ENCODE results near the gene TNNC1. TPM values are rescaled to one million over a fixed set of nuclear protein-coding genes. Genes with fewer than 3 reads are reported as not detected.

TNNC1 gene
- total RNA-seq, 1 experiment from 2014 or later, result 5.6 TPM

DNA sequence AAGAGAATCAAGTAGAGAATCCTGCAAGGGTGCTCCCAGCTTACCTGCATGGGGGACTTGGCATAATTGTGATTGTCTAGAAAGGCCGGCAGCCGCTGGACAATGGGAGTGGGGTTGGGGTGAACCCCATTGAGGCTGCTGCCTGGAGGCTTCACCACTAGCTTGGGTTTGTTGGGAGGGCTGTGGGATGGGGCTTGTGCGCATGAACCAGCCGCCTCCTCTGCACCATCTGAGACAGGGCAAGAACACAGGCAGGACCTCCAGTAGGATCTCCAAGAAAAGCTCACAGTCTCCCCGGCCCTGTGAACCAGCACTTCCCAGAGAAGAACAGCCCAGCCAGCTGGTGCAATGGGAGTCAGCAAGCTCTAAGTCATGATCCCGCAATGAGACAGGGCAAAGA lies 48.8 kb downstream of the TNNC1 start:
- no peak for TF ChIP-seq JUN (CRISPR knock-in tag; IDR thresholded peaks at IDR 0.05)
- TF ChIP-seq IRF1 (CRISPR knock-in tag; IDR thresholded peaks at IDR 0.05), result no peak
- no peak for TF ChIP-seq PRRX2 (CRISPR knock-in tag; IDR thresholded peaks at IDR 0.05)
- TF ChIP-seq RORB (CRISPR knock-in tag; IDR thresholded peaks at IDR 0.05), result no peak
- TF ChIP-seq RELA (CRISPR knock-in tag; IDR thresholded peaks at IDR 0.05; ENCODE audit: borderline replicate concordance), result no peak
- ChIA-PET POLR2A (interaction anchor here (0.6 kb wide), 2 partner anchors 10 to 49 kb away, joined by 3 to 9 read pairs; partner anchors contain the start of gene TNNC1), CTCF (interaction anchor here (0.6 to 1.7 kb wide), 4 partner anchors 17 to 808 kb away, joined by 3 to 5 read pairs (median 4); no protein-coding TSS in a partner anchor)
- H3K27me3 Mint-ChIP-seq (ENCODE audit: low read depth), result no peaks in the 10 kb centered on the region
- H3K4me1 Mint-ChIP-seq, result 0 out of 2 replicates have a peak, but pooled peaks cover 3% of the 10 kb centered on the region
- H3K27ac Mint-ChIP-seq, result no peak overlapping the region
- H3K36me3 Mint-ChIP-seq, result peaks cover 50% of the 10 kb centered on the region
- no peak for ATAC-seq
- no peak for DNase-seq (ENCODE audit: low spot score)
- H3K9me3 Mint-ChIP-seq, result no peaks in the 10 kb centered on the region
- no peak overlapping the region for H3K4me3 Mint-ChIP-seq

DNA sequence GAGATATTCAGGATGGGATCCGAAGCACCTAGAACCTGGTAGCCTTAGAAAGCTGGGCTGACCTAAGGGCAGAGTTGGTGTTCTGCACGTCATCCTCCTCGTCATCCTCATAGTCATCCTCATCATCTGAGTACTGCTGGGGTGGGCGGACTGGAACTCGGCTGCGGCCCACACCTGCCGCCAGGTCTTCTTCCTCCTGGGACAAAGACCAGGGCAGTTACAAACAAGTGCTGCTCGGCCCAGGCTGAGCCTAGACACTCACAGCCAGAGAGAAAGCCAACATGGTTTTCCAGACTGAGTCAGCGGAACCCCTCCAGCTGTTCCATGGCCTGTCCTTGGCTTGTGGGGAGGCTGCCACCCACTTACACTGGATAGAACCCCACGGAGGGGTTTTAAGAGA lies 49.5 kb downstream of the TNNC1 start:
- POLR2A ChIA-PET, result interaction anchor here (0.6 kb wide), 1 partner anchor 50 kb away, joined by 9 read pairs; the partner anchor contains the start of gene TNNC1
- Mint-ChIP-seq H3K27me3 (ENCODE audit: low read depth) (no peaks in the 10 kb centered on the region), H3K4me3 (no peak overlapping the region), H3K9me3 (no peaks in the 10 kb centered on the region), H3K4me1 (0 out of 2 replicates have a peak, but pooled peaks cover 3% of the 10 kb centered on the region), H3K27ac (no peak overlapping the region), H3K36me3 (peaks cover 50% of the 10 kb centered on the region)
- DNase-seq (ENCODE audit: low spot score) (no peak), ATAC-seq (no peak)
- TF ChIP-seq E2F1 (CRISPR knock-in tag; IDR thresholded peaks at IDR 0.05) (no peak), ZNF317 (CRISPR knock-in tag; IDR thresholded peaks at IDR 0.05; ENCODE audit: borderline replicate concordance, low read depth) (no peak), ZNF121 (CRISPR knock-in tag; IDR thresholded peaks at IDR 0.05) (no peak), ZNF416 (CRISPR knock-in tag; IDR thresholded peaks at IDR 0.05) (no peak), RORB (CRISPR knock-in tag; IDR thresholded peaks at IDR 0.05) (no peak), FOXJ3 (CRISPR knock-in tag; IDR thresholded peaks at IDR 0.05; ENCODE audit: borderline replicate concordance) (no peak), SMAD4 (CRISPR knock-in tag; IDR thresholded peaks at IDR 0.05) (no peak), CTCF (IDR thresholded peaks at IDR 0.05) (no peak), ZSCAN18 (CRISPR knock-in tag; IDR thresholded peaks at IDR 0.05) (no peak), MAX (CRISPR knock-in tag; IDR thresholded peaks at IDR 0.05) (no peak), GRHL2 (CRISPR knock-in tag; IDR thresholded peaks at IDR 0.05; ENCODE audit: insufficient replicate concordance, severe bottlenecking) (no peak), PRRX2 (CRISPR knock-in tag; IDR thresholded peaks at IDR 0.05) (no peak), GABPB1 (CRISPR knock-in tag; IDR thresholded peaks at IDR 0.05) (no peak), KAT7 (CRISPR knock-in tag; IDR thresholded peaks at IDR 0.05; ENCODE audit: borderline replicate concordance) (no peak), IRF2 (CRISPR knock-in tag; IDR thresholded peaks at IDR 0.05; ENCODE audit: borderline replicate concordance, low read depth) (no peak)
- TF ChIP-seq, protein P1, sequence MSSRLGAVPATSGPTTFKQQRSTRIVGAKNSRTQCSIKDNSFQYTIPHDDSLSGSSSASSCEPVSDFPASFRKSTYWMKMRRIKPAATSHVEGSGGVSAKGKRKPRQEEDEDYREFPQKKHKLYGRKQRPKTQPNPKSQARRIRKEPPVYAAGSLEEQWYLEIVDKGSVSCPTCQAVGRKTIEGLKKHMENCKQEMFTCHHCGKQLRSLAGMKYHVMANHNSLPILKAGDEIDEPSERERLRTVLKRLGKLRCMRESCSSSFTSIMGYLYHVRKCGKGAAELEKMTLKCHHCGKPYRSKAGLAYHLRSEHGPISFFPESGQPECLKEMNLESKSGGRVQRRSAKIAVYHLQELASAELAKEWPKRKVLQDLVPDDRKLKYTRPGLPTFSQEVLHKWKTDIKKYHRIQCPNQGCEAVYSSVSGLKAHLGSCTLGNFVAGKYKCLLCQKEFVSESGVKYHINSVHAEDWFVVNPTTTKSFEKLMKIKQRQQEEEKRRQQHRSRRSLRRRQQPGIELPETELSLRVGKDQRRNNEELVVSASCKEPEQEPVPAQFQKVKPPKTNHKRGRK (CRISPR knock-in tag; IDR thresholded peaks at IDR 0.05; ENCODE audit: borderline replicate concordance), result no peak
- TF ChIP-seq, protein P2, sequence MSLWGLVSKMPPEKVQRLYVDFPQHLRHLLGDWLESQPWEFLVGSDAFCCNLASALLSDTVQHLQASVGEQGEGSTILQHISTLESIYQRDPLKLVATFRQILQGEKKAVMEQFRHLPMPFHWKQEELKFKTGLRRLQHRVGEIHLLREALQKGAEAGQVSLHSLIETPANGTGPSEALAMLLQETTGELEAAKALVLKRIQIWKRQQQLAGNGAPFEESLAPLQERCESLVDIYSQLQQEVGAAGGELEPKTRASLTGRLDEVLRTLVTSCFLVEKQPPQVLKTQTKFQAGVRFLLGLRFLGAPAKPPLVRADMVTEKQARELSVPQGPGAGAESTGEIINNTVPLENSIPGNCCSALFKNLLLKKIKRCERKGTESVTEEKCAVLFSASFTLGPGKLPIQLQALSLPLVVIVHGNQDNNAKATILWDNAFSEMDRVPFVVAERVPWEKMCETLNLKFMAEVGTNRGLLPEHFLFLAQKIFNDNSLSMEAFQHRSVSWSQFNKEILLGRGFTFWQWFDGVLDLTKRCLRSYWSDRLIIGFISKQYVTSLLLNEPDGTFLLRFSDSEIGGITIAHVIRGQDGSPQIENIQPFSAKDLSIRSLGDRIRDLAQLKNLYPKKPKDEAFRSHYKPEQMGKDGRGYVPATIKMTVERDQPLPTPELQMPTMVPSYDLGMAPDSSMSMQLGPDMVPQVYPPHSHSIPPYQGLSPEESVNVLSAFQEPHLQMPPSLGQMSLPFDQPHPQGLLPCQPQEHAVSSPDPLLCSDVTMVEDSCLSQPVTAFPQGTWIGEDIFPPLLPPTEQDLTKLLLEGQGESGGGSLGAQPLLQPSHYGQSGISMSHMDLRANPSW (CRISPR knock-in tag; conservative IDR thresholded peaks at IDR 0.05; ENCODE audit: low read depth), result no peak
- TF ChIP-seq, protein P3, sequence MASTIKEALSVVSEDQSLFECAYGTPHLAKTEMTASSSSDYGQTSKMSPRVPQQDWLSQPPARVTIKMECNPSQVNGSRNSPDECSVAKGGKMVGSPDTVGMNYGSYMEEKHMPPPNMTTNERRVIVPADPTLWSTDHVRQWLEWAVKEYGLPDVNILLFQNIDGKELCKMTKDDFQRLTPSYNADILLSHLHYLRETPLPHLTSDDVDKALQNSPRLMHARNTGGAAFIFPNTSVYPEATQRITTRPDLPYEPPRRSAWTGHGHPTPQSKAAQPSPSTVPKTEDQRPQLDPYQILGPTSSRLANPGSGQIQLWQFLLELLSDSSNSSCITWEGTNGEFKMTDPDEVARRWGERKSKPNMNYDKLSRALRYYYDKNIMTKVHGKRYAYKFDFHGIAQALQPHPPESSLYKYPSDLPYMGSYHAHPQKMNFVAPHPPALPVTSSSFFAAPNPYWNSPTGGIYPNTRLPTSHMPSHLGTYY (CRISPR knock-in tag; IDR thresholded peaks at IDR 0.05), result no peak
- CTCF ChIA-PET, result interaction anchor here (2.5 kb wide), 1 partner anchor 16 kb away, joined by 11 read pairs; no protein-coding TSS in a partner anchor

Measured in WTC11 (cell line).